ENCODE data around the gene STRIP1. TPM values are rescaled to one million over a fixed set of nuclear protein-coding genes. Genes with fewer than 3 reads are reported as not detected.

Gene STRIP1
- total and polyA plus RNA-seq, 10 of the 15 experiments (the other 5 are each of a cell fraction or from before 2014, with no cell fraction given) = 6.3 to 26.6 (median 18.0) TPM

DNA sequence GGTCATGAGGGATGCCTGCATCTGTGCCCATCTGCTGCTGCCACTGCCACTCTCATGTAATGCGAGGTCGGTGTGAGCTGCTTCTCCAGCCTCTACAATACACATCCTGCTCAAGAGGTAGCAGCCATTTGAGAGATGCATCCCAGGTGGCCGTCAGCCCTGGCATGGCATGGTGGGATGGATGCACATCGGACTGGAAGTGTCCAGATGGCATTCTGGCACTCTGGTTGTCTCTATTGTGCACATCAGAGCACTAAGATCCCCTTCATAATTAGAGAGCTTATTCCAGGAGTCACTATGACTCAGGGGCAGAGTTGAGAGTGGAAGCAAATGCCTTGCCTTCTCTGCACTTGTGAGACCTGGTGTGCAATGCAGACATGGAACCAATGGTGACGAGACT, 3.8 kb downstream of the STRIP1 start:
- no peaks in the 10 kb centered on the region for H3K9me3 ChIP-seq (replicated peaks; ENCODE audit: control insufficient read depth, insufficient read depth, low read length)
- peaks cover 14% of the 10 kb centered on the region for H3K4me1 ChIP-seq (ENCODE audit: control insufficient read depth, insufficient read depth, low read length)
- H2AFZ ChIP-seq (ENCODE audit: control insufficient read depth, low read depth, low read length) = no peak overlapping the region
- peaks cover 20% of the 10 kb centered on the region for H3K79me2 ChIP-seq (ENCODE audit: control insufficient read depth, insufficient read depth, low read length)
- H3K4me2 ChIP-seq (ENCODE audit: control insufficient read depth, insufficient read depth) = no peak overlapping the region
- no peak for FAIRE-seq
- peaks cover 22 to 32% of the 10 kb centered on the region in 2 experiments for H3K36me3 ChIP-seq (ENCODE audit: control insufficient read depth in 2 of 2, insufficient read depth in 2 of 2, low read length in 1 of 2)
- no TSS peak for BruUV-seq (replicated peaks)
- ATAC-seq = no peak
- DNase-seq (ENCODE audit: low read depth, low spot score) = no peak
- ChIA-PET RAD21 (ENCODE audit: unreplicated experiment) (no interaction called here), SMC1A (ENCODE audit: uncharacterized antibody, unreplicated experiment) (interaction anchor here (1.0 to 1.4 kb wide), 2 partner anchors 66 to 261 kb away, joined by 3 read pairs; no protein-coding TSS in a partner anchor), POLR2A (no interaction called here), CTCF (interaction anchor here (1.0 to 4.1 kb wide), 5 partner anchors 9 to 27 kb away, joined by 3 to 21 read pairs (median 7); no protein-coding TSS in a partner anchor)
- WGBS (ENCODE audit: insufficient coverage, insufficient replicate concordance, low lambda C conversion rate, missing lambda C conversion rate) = 89% methylated on average over 5 of the region's 5 CpGs
- in situ Hi-C loops (cut with MboI) (no loop called here), intact Hi-C loops (cut with micrococcal nuclease; ENCODE audit: unreplicated experiment) (no loop called here)
- H3K27me3 ChIP-seq (replicated peaks in 1 of 2; ENCODE audit: control insufficient read depth in 2 of 2, insufficient read depth in 2 of 2, low read length in 1 of 2) = no peaks in the 10 kb centered on the region
- no peak overlapping the region for H3K4me3 ChIP-seq
- TF ChIP-seq NBN (IDR thresholded peaks at IDR 0.05) = no peak
- TF ChIP-seq SIX5 (IDR thresholded peaks at IDR 0.05; ENCODE audit: low read depth, low read length, severe bottlenecking) = no peak
- TF ChIP-seq TARDBP (IDR thresholded peaks at IDR 0.05; ENCODE audit: borderline replicate concordance) = no peak
- TF ChIP-seq SUZ12 (IDR thresholded peaks at IDR 0.05; ENCODE audit: unreplicated experiment) = no peak
- TF ChIP-seq PAX5 (IDR thresholded peaks at IDR 0.05; ENCODE audit: borderline replicate concordance, low read depth, low read length) = no peak
- no peak for TF ChIP-seq POU2F2 (IDR thresholded peaks at IDR 0.05; ENCODE audit: borderline replicate concordance, low read depth, low read length)
- TF ChIP-seq, protein P1, sequence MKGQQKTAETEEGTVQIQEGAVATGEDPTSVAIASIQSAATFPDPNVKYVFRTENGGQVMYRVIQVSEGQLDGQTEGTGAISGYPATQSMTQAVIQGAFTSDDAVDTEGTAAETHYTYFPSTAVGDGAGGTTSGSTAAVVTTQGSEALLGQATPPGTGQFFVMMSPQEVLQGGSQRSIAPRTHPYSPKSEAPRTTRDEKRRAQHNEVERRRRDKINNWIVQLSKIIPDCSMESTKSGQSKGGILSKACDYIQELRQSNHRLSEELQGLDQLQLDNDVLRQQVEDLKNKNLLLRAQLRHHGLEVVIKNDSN (IDR thresholded peaks at IDR 0.05; ENCODE audit: borderline replicate concordance, extremely low read length, insufficient read depth, low read depth, low read length) = no peak
- TF ChIP-seq HDGF (IDR thresholded peaks at IDR 0.05) = no peak
- TF ChIP-seq TCF7 (IDR thresholded peaks at IDR 0.05; ENCODE audit: borderline replicate concordance) = no peak
- TF ChIP-seq, protein P2, sequence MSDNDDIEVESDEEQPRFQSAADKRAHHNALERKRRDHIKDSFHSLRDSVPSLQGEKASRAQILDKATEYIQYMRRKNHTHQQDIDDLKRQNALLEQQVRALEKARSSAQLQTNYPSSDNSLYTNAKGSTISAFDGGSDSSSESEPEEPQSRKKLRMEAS (IDR thresholded peaks at IDR 0.05; ENCODE audit: low read depth, low read length) = no peak
- TF ChIP-seq NFYB (IDR thresholded peaks at IDR 0.05; ENCODE audit: insufficient read depth, low read depth, low read length) = no peak
- TF ChIP-seq ATF7 (IDR thresholded peaks at IDR 0.05; ENCODE audit: low read depth) = no peak
- TF ChIP-seq JUND (IDR thresholded peaks at IDR 0.05; ENCODE audit: low read depth, low read length) = no peak
- no peak for TF ChIP-seq FOXM1 (IDR thresholded peaks at IDR 0.05; ENCODE audit: low read depth, low read length)
- no peak for TF ChIP-seq ZNF24 (IDR thresholded peaks at IDR 0.05)
- no peak for TF ChIP-seq JUNB (IDR thresholded peaks at IDR 0.05)
- no peak for TF ChIP-seq PML (IDR thresholded peaks at IDR 0.05; ENCODE audit: low read length)
- TF ChIP-seq ZNF622 (IDR thresholded peaks at IDR 0.05) = no peak
- TF ChIP-seq, protein P3, sequence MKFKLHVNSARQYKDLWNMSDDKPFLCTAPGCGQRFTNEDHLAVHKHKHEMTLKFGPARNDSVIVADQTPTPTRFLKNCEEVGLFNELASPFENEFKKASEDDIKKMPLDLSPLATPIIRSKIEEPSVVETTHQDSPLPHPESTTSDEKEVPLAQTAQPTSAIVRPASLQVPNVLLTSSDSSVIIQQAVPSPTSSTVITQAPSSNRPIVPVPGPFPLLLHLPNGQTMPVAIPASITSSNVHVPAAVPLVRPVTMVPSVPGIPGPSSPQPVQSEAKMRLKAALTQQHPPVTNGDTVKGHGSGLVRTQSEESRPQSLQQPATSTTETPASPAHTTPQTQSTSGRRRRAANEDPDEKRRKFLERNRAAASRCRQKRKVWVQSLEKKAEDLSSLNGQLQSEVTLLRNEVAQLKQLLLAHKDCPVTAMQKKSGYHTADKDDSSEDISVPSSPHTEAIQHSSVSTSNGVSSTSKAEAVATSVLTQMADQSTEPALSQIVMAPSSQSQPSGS (IDR thresholded peaks at IDR 0.05; ENCODE audit: low read length) = no peak
- TF ChIP-seq, protein P4, sequence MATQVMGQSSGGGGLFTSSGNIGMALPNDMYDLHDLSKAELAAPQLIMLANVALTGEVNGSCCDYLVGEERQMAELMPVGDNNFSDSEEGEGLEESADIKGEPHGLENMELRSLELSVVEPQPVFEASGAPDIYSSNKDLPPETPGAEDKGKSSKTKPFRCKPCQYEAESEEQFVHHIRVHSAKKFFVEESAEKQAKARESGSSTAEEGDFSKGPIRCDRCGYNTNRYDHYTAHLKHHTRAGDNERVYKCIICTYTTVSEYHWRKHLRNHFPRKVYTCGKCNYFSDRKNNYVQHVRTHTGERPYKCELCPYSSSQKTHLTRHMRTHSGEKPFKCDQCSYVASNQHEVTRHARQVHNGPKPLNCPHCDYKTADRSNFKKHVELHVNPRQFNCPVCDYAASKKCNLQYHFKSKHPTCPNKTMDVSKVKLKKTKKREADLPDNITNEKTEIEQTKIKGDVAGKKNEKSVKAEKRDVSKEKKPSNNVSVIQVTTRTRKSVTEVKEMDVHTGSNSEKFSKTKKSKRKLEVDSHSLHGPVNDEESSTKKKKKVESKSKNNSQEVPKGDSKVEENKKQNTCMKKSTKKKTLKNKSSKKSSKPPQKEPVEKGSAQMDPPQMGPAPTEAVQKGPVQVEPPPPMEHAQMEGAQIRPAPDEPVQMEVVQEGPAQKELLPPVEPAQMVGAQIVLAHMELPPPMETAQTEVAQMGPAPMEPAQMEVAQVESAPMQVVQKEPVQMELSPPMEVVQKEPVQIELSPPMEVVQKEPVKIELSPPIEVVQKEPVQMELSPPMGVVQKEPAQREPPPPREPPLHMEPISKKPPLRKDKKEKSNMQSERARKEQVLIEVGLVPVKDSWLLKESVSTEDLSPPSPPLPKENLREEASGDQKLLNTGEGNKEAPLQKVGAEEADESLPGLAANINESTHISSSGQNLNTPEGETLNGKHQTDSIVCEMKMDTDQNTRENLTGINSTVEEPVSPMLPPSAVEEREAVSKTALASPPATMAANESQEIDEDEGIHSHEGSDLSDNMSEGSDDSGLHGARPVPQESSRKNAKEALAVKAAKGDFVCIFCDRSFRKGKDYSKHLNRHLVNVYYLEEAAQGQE (IDR thresholded peaks at IDR 0.05; ENCODE audit: low read depth, low read length) = no peak
- no peak overlapping the region for H3K9ac ChIP-seq (ENCODE audit: control insufficient read depth, insufficient read depth, low read length)
- H3K27ac ChIP-seq (ENCODE audit: control insufficient read depth, insufficient read depth) = no peak overlapping the region
- H4K20me1 ChIP-seq (ENCODE audit: control insufficient read depth, insufficient read depth) = no peaks in the 10 kb centered on the region; the same call in 1 of the 2 replicates
